Right lobe of liver (tissue), 6 donors: Measurements from ENCODE around the gene ADAR. TPM values are rescaled to one million over a fixed set of nuclear protein-coding genes. Genes with fewer than 3 reads are reported as not detected.
A peak's percentile ranks its signal among the peaks of the same experiment; 100 is the strongest.

Experiments
- ATAC-seq, 4 donors: fragments of 200-7000 bp; cut with Tn5 transposase; one replicate each; pipeline ENCODE4 v1.9.1; 2020; ENCODE audit warnings: mild to moderate bottlenecking in 4 of 4, moderate library complexity in 4 of 4
- DNase-seq, 3 donors: peaks; one replicate each; pipeline ENCODE4 v3.0.0-alpha.2; 2020
- H3K27ac ChIP-seq, 3 donors: fragments of 200-600 bp; one replicate each; pipeline ENCODE4 v1.8.0; 2022
- H3K27me3 ChIP-seq, 2 donors: fragments of 200-600 bp; one replicate each; pipeline ENCODE4 v1.8.0; 2022
- H3K36me3 ChIP-seq, 4 donors: fragments of 200-600 bp; sonication (generic) in 1 of 4; one replicate each; pipeline versions ENCODE4 v1.5.1 to v1.8.0; 2017 to 2022; ENCODE audit warnings: control low read depth in 1 of 4
- H3K4me1 ChIP-seq, 4 donors: fragments of 200-600 bp; sonication (generic) in 1 of 4; one replicate each; pipeline versions ENCODE4 v1.5.1 to v1.8.0; 2017 to 2022; ENCODE audit warnings: control low read depth in 1 of 4
- H3K4me3 ChIP-seq, 3 donors: fragments of 200-600 bp; one replicate each; pipeline ENCODE4 v1.8.0; 2022
- H3K9me3 ChIP-seq, 4 donors: fragments of 200-600 bp; sonication (generic) in 1 of 4; one replicate each; pipeline versions ENCODE4 v1.5.1 to v1.8.0; 2017 to 2022; ENCODE audit warnings: control low read depth in 1 of 4
- CTCF ChIP-seq, 4 donors: fragments of 200-600 bp in 3 of 4; fragments of 450-650 bp in 1 of 4; IDR thresholded peaks; one replicate each; pipeline versions ENCODE4 v1.5.1 to v1.8.0; 2016 to 2022; ENCODE audit warnings: antibody characterized with exemption in 4 of 4, mild to moderate bottlenecking in 2 of 4
- POLR2A ChIP-seq: fragments of 450-650 bp; IDR thresholded peaks from one replicate; pipeline ENCODE4 v1.6.1; 2017; ENCODE audit warnings: antibody characterized with exemption, mild to moderate bottlenecking
- WGBS: methylation state at CpG from one replicate; pipeline ENCODE4 v1.1.6; 2018; ENCODE audit warnings: low coverage, low lambda C conversion rate; ENCODE audit not compliant: insufficient coverage; ENCODE audit errors: missing lambda C conversion rate; 5-methylcytosine and 5-hydroxymethylcytosine counted together
- intact Hi-C, 2 donors: fragments of 100-400 bp; cut with DNase I; formaldehyde crosslinking; loops; one replicate each; pipeline versions ENCODE4 v1.11.2 to v1.14.1; 2022
- total RNA-seq, 6 experiments: library from RNA; depleted of rRNA in 2 of 6; stranded (reverse); fragments of >200 nt in 2 of 6; fragmentation: NEBNext Ultra II Directional in 3 of 6; extraction: Animal tissue kit (Norgen Biotek cat#: 25700) in 3 of 6; gene quantifications; one replicate each; pipeline versions ENCODE4 v1.1.0 to v1.2.4, GENCODE V29; 2016 to 2023
- donor health status: DM: no; HTN: yes; CAD: no.
- donor health status: DM: no; HTN: no; CAD: no.
- donor health status: DM: no; HTN: no; CAD: no.
- donor health status: DM: no; HTN: yes; CAD: no.
- donor health status: DM: no; HTN: yes; CAD: no.

Gene ADAR
- total RNA-seq, 6 experiments from 2014 or later, result 69.9 to 105 (median 78.7) TPM

GRCh38 chr1:154628121-154628405 lies 20.1 kb upstream of the ADAR start:
- ATAC-seq (peak; percentile 6 to 42 (median 15)), DNase-seq (no peak)
- peak overlapping the region; percentile 89 to 97 (median 96) for H3K4me3 ChIP-seq
- 5% methylated on average over 5 of the region's 5 CpGs for WGBS
- TF ChIP-seq POLR2A (no peak), CTCF (IDR thresholded peaks at IDR 0.05) (no peak)
- peak overlapping the region; percentile 72 to 94 (median 88) for H3K27ac ChIP-seq
- H3K4me1 ChIP-seq, result peaks cover 0 to 10% (median 4%) of the 10 kb centered on the region in 4 donors
- peaks cover 0 to 8% (median 0%) of the 10 kb centered on the region in 4 donors for H3K36me3 ChIP-seq
- peaks cover 0 to 3% (median 0%) of the 10 kb centered on the region in 4 donors for H3K9me3 ChIP-seq
- intact Hi-C loops, result no loop called here
- no peaks in the 10 kb centered on the region for H3K27me3 ChIP-seq

GRCh38 chr1:154627257-154628120 lies 19.5 kb upstream of the ADAR start:
- H3K4me1 ChIP-seq, result peaks cover 0 to 10% (median 4%) of the 10 kb centered on the region in 4 donors
- H3K27me3 ChIP-seq, result no peaks in the 10 kb centered on the region
- ATAC-seq (peak; percentile 81 to 88 (median 83)), DNase-seq (peak; percentile 90 to 93 (median 92))
- H3K36me3 ChIP-seq, result peaks cover 0 to 8% (median 0%) of the 10 kb centered on the region in 4 donors
- peak overlapping the region; percentile 72 to 94 (median 88) for H3K27ac ChIP-seq
- peak overlapping the region; percentile 89 to 97 (median 96) for H3K4me3 ChIP-seq
- intact Hi-C loops, result no loop called here
- peaks cover 0 to 3% (median 0%) of the 10 kb centered on the region in 4 donors for H3K9me3 ChIP-seq
- peak in 1 of 4 donors; percentile 2 for TF ChIP-seq CTCF (IDR thresholded peaks at IDR 0.05)
- peak; percentile 39 for TF ChIP-seq POLR2A
- under 1% methylated on average over 28 of the region's 70 CpGs for WGBS

- Histone ChIP-seq H3K27ac (peak overlapping the region; percentile 72 to 94 (median 88)), H3K9me3 (peaks cover 0 to 3% (median 0%) of the 10 kb centered on the region in 4 donors), H3K36me3 (peaks cover 0 to 8% (median 0%) of the 10 kb centered on the region in 4 donors), H3K4me1 (peaks cover 0 to 10% (median 4%) of the 10 kb centered on the region in 4 donors), H3K4me3 (peak overlapping the region; percentile 89 to 97 (median 96)), H3K27me3 (no peaks in the 10 kb centered on the region)
- WGBS, result 8% methylated on average over 9 of the region's 10 CpGs
- TF ChIP-seq CTCF (IDR thresholded peaks at IDR 0.05), result no peak
- no peak for TF ChIP-seq POLR2A
- ATAC-seq (peak in 3 of 4 donors; percentile 14 to 46 (median 35)), DNase-seq (no peak)
- intact Hi-C loops, result no loop called here
Measured at GRCh38 chr1:154626456-154627256, 18.7 kb upstream of the ADAR start.

- peaks cover 0 to 3% (median 0%) of the 10 kb centered on the region in 4 donors for H3K9me3 ChIP-seq
- H3K4me3 ChIP-seq, result no peak overlapping the region
- ATAC-seq (no peak), DNase-seq (no peak)
- TF ChIP-seq POLR2A, result no peak
- no peak for TF ChIP-seq CTCF (IDR thresholded peaks at IDR 0.05)
- H3K27me3 ChIP-seq, result no peaks in the 10 kb centered on the region
- H3K36me3 ChIP-seq, result peaks cover 0 to 8% (median 0%) of the 10 kb centered on the region in 4 donors
- H3K4me1 ChIP-seq, result peaks cover 0 to 10% (median 4%) of the 10 kb centered on the region in 4 donors
- WGBS, result 90% methylated on average over 8 of the region's 8 CpGs
- intact Hi-C loops, result no loop called here
- no peak overlapping the region for H3K27ac ChIP-seq
Measured at GRCh38 chr1:154624746-154625643, 17.0 kb upstream of the ADAR start.
